Trophoblast cell (in vitro differentiated cells and primary cell): Measurements from ENCODE around the gene ERG.

Source experiments
- DNase-seq, 2 donors: peaks; one replicate each; pipeline ENCODE4 v3.0.0-alpha.2; 2016
- H2AFZ ChIP-seq: 2 replicates; pipeline ENCODE4 v1.6.1; 2013; ENCODE audit warnings: low read length, moderate library complexity, mild to moderate bottlenecking; ENCODE audit not compliant: insufficient read depth, poor library complexity
- H2AK5ac ChIP-seq: 2 replicates; pipeline ENCODE4 v1.6.1; 2013; ENCODE audit warnings: mild to moderate bottlenecking, low read length
- H2BK120ac ChIP-seq: 2 replicates; pipeline ENCODE4 v1.6.1; 2013; ENCODE audit warnings: low read length, mild to moderate bottlenecking, moderate library complexity; ENCODE audit not compliant: insufficient read depth, poor library complexity
- H2BK12ac ChIP-seq: 2 replicates; pipeline ENCODE4 v1.6.1; 2013; ENCODE audit warnings: mild to moderate bottlenecking, low read length, moderate library complexity
- H2BK5ac ChIP-seq: 2 replicates; pipeline ENCODE4 v1.6.1; 2013; ENCODE audit warnings: low read length, low read depth, moderate library complexity, mild to moderate bottlenecking; ENCODE audit not compliant: poor library complexity
- H3K14ac ChIP-seq: 2 replicates; pipeline ENCODE4 v1.6.1; 2013; ENCODE audit warnings: mild to moderate bottlenecking, low read length
- H3K18ac ChIP-seq: 2 replicates; pipeline ENCODE4 v1.6.1; 2013; ENCODE audit warnings: mild to moderate bottlenecking, low read length
- H3K23ac ChIP-seq: 2 replicates; pipeline ENCODE4 v1.6.1; 2013; ENCODE audit warnings: low read length
- H3K27ac ChIP-seq: 2 replicates; pipeline ENCODE4 v1.5.1; 2013; ENCODE audit warnings: low read depth, mild to moderate bottlenecking, inconsistent platforms, low read length, moderate library complexity
- H3K27me3 ChIP-seq: 2 replicates; pipeline ENCODE4 v1.6.1; 2013; ENCODE audit warnings: inconsistent platforms, mild to moderate bottlenecking, low read length, moderate library complexity; ENCODE audit not compliant: insufficient read depth
- H3K36me3 ChIP-seq, 2 experiments: 1 replicate in 1 of 2; 2 replicates in 1 of 2; pipeline ENCODE4 v1.6.1; 2013; ENCODE audit warnings: low read length in 2 of 2, mild to moderate bottlenecking in 2 of 2, moderate library complexity in 1 of 2; ENCODE audit not compliant: insufficient read depth in 2 of 2, control insufficient read depth in 1 of 2
- H3K4ac ChIP-seq: 2 replicates; pipeline ENCODE4 v1.6.1; 2013; ENCODE audit warnings: low read depth, mild to moderate bottlenecking, low read length, moderate library complexity
- H3K4me1 ChIP-seq, 2 experiments: 1 replicate in 1 of 2; 2 replicates in 1 of 2; pipeline ENCODE4 v1.6.1; 2013; ENCODE audit warnings: low read length in 2 of 2, mild to moderate bottlenecking in 2 of 2, moderate library complexity in 1 of 2; ENCODE audit not compliant: insufficient read depth in 2 of 2, control insufficient read depth in 1 of 2
- H3K4me2 ChIP-seq: 2 replicates; pipeline ENCODE4 v1.6.1; 2013; ENCODE audit warnings: inconsistent platforms, mild to moderate bottlenecking, low read length, moderate library complexity
- H3K4me3 ChIP-seq: 2 replicates; pipeline ENCODE4 v1.5.1; 2013; ENCODE audit warnings: mild to moderate bottlenecking, low read depth, low read length, inconsistent platforms
- H3K79me1 ChIP-seq: one replicate; pipeline ENCODE4 v1.6.1; 2013; ENCODE audit warnings: low read length
- H3K79me2 ChIP-seq: 2 replicates; pipeline ENCODE4 v1.6.1; 2013; ENCODE audit warnings: low read length, mild to moderate bottlenecking; ENCODE audit not compliant: control insufficient read depth, insufficient read depth, poor library complexity
- H3K9ac ChIP-seq: 2 replicates; pipeline ENCODE4 v1.6.1; 2013; ENCODE audit warnings: mild to moderate bottlenecking, low read length
- H3K9me3 ChIP-seq: 2 replicates; pipeline ENCODE4 v1.6.1; 2013; ENCODE audit warnings: low read depth, mild to moderate bottlenecking, control low read depth, inconsistent platforms, low read length; ENCODE audit not compliant: insufficient read depth
- H4K12ac ChIP-seq: 2 replicates; pipeline ENCODE4 v1.6.1; 2013; ENCODE audit warnings: low read depth, mild to moderate bottlenecking, low read length, moderate library complexity
- H4K8ac ChIP-seq: 2 replicates; pipeline ENCODE4 v1.6.1; 2013; ENCODE audit warnings: low read depth, mild to moderate bottlenecking, low read length, moderate library complexity
- H4K91ac ChIP-seq: one replicate; pipeline ENCODE4 v1.6.1; 2013; ENCODE audit warnings: low read depth, mild to moderate bottlenecking, low read length, moderate library complexity
- WGBS: extraction: QIAGEN DNeasy Blood & Tissue Kit; methylation state at CpG from one replicate; pipeline ENCODE4 v1.1.7; 2013; ENCODE audit warnings: missing lambda C conversion rate; ENCODE audit not compliant: insufficient read length, insufficient coverage; ENCODE audit errors: extremely low coverage; 5-methylcytosine and 5-hydroxymethylcytosine counted together

The ERG gene

DNA sequence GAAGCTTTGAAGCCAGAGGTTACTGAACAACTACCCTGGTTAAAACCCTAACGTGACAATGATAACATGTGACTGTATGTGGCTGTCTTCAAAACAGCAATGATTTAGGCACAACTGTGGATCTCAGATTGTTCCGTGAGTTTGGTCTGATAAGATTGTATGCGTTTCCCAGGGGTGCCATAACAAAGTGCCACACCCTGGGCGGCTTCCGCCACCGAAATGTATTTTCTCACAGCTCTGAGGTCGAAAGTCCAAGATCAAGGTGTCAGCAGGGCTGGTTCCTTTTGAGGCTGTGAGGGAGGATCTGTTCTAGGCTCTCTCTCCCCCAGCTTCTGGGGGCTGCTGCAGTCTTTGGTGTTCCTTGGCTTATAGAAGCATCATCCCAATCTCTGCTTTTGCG lies 29.5 kb upstream of the ERG start:
- Histone ChIP-seq H3K4me2 (no peak overlapping the region), H3K9me3 (no peaks in the 10 kb centered on the region), H2BK120ac (no peak overlapping the region), H3K4me1 (peaks cover 0 to 2% of the 10 kb centered on the region in 2 experiments), H3K36me3 (no peaks in the 10 kb centered on the region), H4K8ac (no peak overlapping the region), H3K4ac (no peak overlapping the region), H4K91ac (no peak overlapping the region), H3K27me3 (no peaks in the 10 kb centered on the region), H3K4me3 (no peak overlapping the region), H2BK5ac (no peak overlapping the region), H3K9ac (no peak overlapping the region), H3K14ac (no peak overlapping the region), H2AK5ac (no peak overlapping the region), H3K79me1 (no peaks in the 10 kb centered on the region), H3K27ac (no peak overlapping the region), H3K23ac (no peak overlapping the region), H2AFZ (no peak overlapping the region), H3K79me2 (no peaks in the 10 kb centered on the region), H4K12ac (no peak overlapping the region), H3K18ac (no peak overlapping the region), H2BK12ac (no peak overlapping the region)
- DNase-seq = no peak
- no CpG with 5 or more reads among the region's 8 CpGs for WGBS

- DNase-seq = no peak
- no CpG with 5 or more reads among the region's 9 CpGs for WGBS
- no peak overlapping the region for H4K12ac ChIP-seq
Measured at GRCh38 chr21:38525454-38525853, 27.2 kb upstream of the ERG start.

DNA sequence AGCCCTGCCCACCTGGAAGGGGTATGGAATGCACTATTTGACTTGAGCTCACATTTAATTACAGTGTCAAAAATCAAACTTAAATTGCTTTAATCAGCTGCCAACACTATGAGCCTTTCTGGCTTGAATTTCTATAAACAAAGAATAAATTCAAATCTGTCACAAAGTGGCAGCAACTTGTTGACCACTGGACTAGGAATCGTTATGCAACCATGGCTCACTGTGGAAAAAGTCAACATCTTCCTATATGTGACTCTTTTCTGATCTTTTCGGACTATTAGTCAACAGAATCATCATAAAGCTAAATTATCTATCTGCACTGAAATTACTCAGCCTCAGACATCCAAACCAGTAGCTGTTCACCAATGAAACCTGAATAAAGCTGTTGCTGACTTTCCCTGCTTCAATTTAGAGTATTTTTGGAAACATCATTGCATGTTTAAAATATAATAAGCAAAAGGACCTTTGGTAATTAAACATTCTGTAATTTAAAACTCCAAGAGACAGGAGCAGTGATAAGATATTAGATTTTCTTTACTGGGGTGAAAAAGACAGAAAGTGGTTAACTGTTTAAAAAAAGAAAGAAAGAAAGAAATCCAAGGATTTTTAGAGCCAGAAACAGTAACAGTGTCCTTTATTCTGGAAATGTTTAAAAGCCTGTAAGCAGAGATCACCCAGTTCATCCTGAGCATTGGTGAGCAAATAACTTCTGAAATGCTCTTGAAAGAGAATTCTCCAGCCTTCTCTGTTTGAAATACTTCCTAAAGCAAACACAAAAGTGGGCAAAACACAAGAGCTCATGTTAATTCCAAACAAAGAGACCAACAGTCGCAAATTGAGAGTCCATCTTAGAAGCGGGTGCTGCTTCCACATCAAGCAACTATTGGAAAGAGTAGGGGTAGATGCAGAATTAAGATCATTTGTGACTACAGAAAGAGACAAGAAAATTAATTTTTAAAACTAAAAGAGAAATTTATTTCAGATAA lies 26.2 kb upstream of the ERG start:
- no peaks in the 10 kb centered on the region for H3K79me1 ChIP-seq
- no peaks in the 10 kb centered on the region for H3K36me3 ChIP-seq
- no peak overlapping the region for H3K27ac ChIP-seq
- H2AFZ ChIP-seq = no peak overlapping the region
- no peak overlapping the region for H2BK120ac ChIP-seq
- no peak overlapping the region for H3K4ac ChIP-seq
- no peak overlapping the region for H3K4me3 ChIP-seq
- no peak overlapping the region for H2AK5ac ChIP-seq
- no peak overlapping the region for H3K18ac ChIP-seq
- no peak for DNase-seq
- H4K91ac ChIP-seq = no peak overlapping the region
- H3K27me3 ChIP-seq = no peaks in the 10 kb centered on the region
- no peaks in the 10 kb centered on the region for H3K79me2 ChIP-seq
- no peaks in the 10 kb centered on the region for H3K4me1 ChIP-seq
- no peak overlapping the region for H4K12ac ChIP-seq
- no peak overlapping the region for H2BK12ac ChIP-seq
- no CpG with 5 or more reads among the region's 4 CpGs for WGBS
- H3K4me2 ChIP-seq = no peak overlapping the region
- no peak overlapping the region for H3K9ac ChIP-seq
- H3K9me3 ChIP-seq = no peaks in the 10 kb centered on the region
- H3K23ac ChIP-seq = no peak overlapping the region
- H3K14ac ChIP-seq = no peak overlapping the region
- H4K8ac ChIP-seq = no peak overlapping the region
- H2BK5ac ChIP-seq = no peak overlapping the region

More at GRCh38 chr21:38525454-38525853, 27.2 kb upstream of the ERG start:
- H3K79me2 ChIP-seq = no peaks in the 10 kb centered on the region
- no peak overlapping the region for H3K27ac ChIP-seq
- H2AFZ ChIP-seq = no peak overlapping the region
- H3K23ac ChIP-seq = no peak overlapping the region
- no peak overlapping the region for H3K14ac ChIP-seq
- no peaks in the 10 kb centered on the region for H3K79me1 ChIP-seq
- no peak overlapping the region for H2BK12ac ChIP-seq
- H2BK5ac ChIP-seq = no peak overlapping the region
- no peak overlapping the region for H2BK120ac ChIP-seq
- H3K36me3 ChIP-seq = no peaks in the 10 kb centered on the region
- H4K8ac ChIP-seq = no peak overlapping the region
- no peak overlapping the region for H2AK5ac ChIP-seq
- H3K9ac ChIP-seq = no peak overlapping the region
- no peak overlapping the region for H3K4ac ChIP-seq
- no peak overlapping the region for H3K4me3 ChIP-seq
- no peaks in the 10 kb centered on the region for H3K27me3 ChIP-seq
- no peak overlapping the region for H3K18ac ChIP-seq
- H3K4me1 ChIP-seq = no peaks in the 10 kb centered on the region
- no peak overlapping the region for H3K4me2 ChIP-seq
- no peak overlapping the region for H4K91ac ChIP-seq
- H3K9me3 ChIP-seq = no peaks in the 10 kb centered on the region

DNA sequence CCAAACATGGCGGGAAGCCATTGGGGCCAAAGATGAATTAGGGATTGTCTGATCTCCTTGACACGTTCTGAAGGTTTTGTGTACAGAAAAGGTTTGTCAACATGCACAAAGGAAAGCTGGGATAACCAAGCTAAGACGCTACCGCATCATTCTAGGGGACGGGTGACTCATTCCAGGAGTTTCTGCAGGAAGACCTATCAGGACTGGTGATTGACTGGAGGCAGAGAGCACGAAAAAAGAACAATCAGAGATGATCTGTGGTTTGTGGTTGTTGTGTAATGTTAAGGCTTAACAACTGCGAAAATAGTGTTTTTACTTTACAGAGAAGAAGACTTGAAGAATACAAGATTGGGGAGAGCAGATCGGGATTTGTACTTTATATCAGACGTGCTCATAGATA lies 22.2 kb upstream of the ERG start:
- H3K9ac ChIP-seq = no peak overlapping the region
- WGBS = no CpG with 5 or more reads among the region's 9 CpGs

More for the DNA sequence above, 22.2 kb upstream of the ERG start:
- no peaks in the 10 kb centered on the region for H3K4me1 ChIP-seq
- no peaks in the 10 kb centered on the region for H3K79me1 ChIP-seq
- no peak overlapping the region for H3K27ac ChIP-seq
- H2BK5ac ChIP-seq = no peak overlapping the region
- H3K4ac ChIP-seq = no peak overlapping the region
- no peak overlapping the region for H2AK5ac ChIP-seq
- no peaks in the 10 kb centered on the region for H3K36me3 ChIP-seq
- no peak for DNase-seq
- no peak overlapping the region for H4K91ac ChIP-seq
- no peak overlapping the region for H3K4me3 ChIP-seq
- H3K27me3 ChIP-seq = no peaks in the 10 kb centered on the region
- no peak overlapping the region for H4K8ac ChIP-seq
- H2AFZ ChIP-seq = no peak overlapping the region
- H3K9me3 ChIP-seq = no peaks in the 10 kb centered on the region
- no peaks in the 10 kb centered on the region for H3K79me2 ChIP-seq
- H2BK12ac ChIP-seq = no peak overlapping the region
- no peak overlapping the region for H3K23ac ChIP-seq
- no peak overlapping the region for H3K4me2 ChIP-seq
- no peak overlapping the region for H3K14ac ChIP-seq
- H3K18ac ChIP-seq = no peak overlapping the region
- H2BK120ac ChIP-seq = no peak overlapping the region
- no peak overlapping the region for H4K12ac ChIP-seq
